ENCODE data around the gene GPR32.

- TF ChIP-seq EZH2 (IDR thresholded peaks at IDR 0.05) (no peak), CTCF (IDR thresholded peaks at IDR 0.05) (no peak), EZH2phosphoT487 (IDR thresholded peaks at IDR 0.05) (no peak)
These were observed 27.1 kb downstream of the GPR32 start for GRCh38 chr19:50797429-50797780.

Data from neural progenitor cell (in vitro differentiated cells).